HepG2 (cell line): Measurements from ENCODE around the gene U2AF1L4. TPM values are rescaled to one million over a fixed set of nuclear protein-coding genes. Genes with fewer than 3 reads are reported as not detected.

Experiments used
- E2F5 ChIP-seq: sonication (generic); formaldehyde crosslinking; conservative IDR thresholded peaks from 2 replicates; pipeline ENCODE4 v1.4.0; 2020; ENCODE audit warnings: missing genetic modification reagents
- FLYWCH1 ChIP-seq: sonication (generic); formaldehyde crosslinking; IDR thresholded peaks from 2 replicates; pipeline ENCODE4 v1.8.1; 2023; ENCODE audit warnings: mild to moderate bottlenecking, missing genetic modification reagents
- HNRNPL ChIP-seq: fragments of 200-400 bp; formaldehyde crosslinking; IDR thresholded peaks from 2 replicates; pipeline ENCODE4 v1.6.1; 2017; ENCODE audit warnings: mild to moderate bottlenecking, low read depth, low read length
- KAT2B ChIP-seq: fragments of 150-350 bp; IDR thresholded peaks from 2 replicates; pipeline ENCODE4 v1.6.1; 2014; ENCODE audit warnings: low read depth, low read length, borderline replicate concordance
- KLF16 ChIP-seq, 2 experiments: sonication (generic) in 1 of 2; formaldehyde crosslinking in 1 of 2; IDR thresholded peaks; 2 replicates each; pipeline versions ENCODE4 v1.6.1 to v1.8.0; 2016 to 2023; ENCODE audit warnings: missing genetic modification reagents in 2 of 2, missing compliant biosample characterization in 1 of 2
- PHF8 ChIP-seq: sonication (generic); formaldehyde crosslinking; IDR thresholded peaks from 2 replicates; pipeline ENCODE4 v1.5.0; 2020; ENCODE audit warnings: missing genetic modification reagents
- RBAK ChIP-seq: sonication (generic); formaldehyde crosslinking; IDR thresholded peaks from 2 replicates; pipeline ENCODE4 v1.5.1; 2020; ENCODE audit warnings: mild to moderate bottlenecking, missing genetic modification reagents
- SP5 ChIP-seq: IDR thresholded peaks from 2 replicates; pipeline ENCODE4 v1.6.1; 2016; ENCODE audit warnings: low read depth, borderline replicate concordance
- TAF15 ChIP-seq: fragments of 200-400 bp; formaldehyde crosslinking; IDR thresholded peaks from one replicate; pipeline ENCODE4 v1.6.1; 2018; ENCODE audit warnings: mild to moderate bottlenecking, low read depth, low read length; ENCODE audit not compliant: poor library complexity, severe bottlenecking
- TARDBP ChIP-seq: sonication (generic); formaldehyde crosslinking; IDR thresholded peaks from 2 replicates; pipeline ENCODE4 v1.8.0; 2022; ENCODE audit warnings: mild to moderate bottlenecking, missing genetic modification reagents
- TFDP1 ChIP-seq: IDR thresholded peaks from 2 replicates; pipeline ENCODE4 v1.6.1; 2016; ENCODE audit warnings: missing compliant biosample characterization, missing genetic modification reagents, borderline replicate concordance
- TOE1 ChIP-seq: sonication (generic); formaldehyde crosslinking; IDR thresholded peaks from 2 replicates; pipeline ENCODE4 v1.4.0; 2020; ENCODE audit warnings: mild to moderate bottlenecking, missing genetic modification reagents
- TSC22D2 ChIP-seq: sonication (generic); formaldehyde crosslinking; IDR thresholded peaks from 2 replicates; pipeline ENCODE4 v1.5.1; 2020; ENCODE audit warnings: missing genetic modification reagents, mild to moderate bottlenecking, borderline replicate concordance
- YY1 ChIP-seq: IDR thresholded peaks from 2 replicates; pipeline ENCODE4 v1.6.1; 2011; ENCODE audit warnings: low read length, low read depth, moderate library complexity, mild to moderate bottlenecking; ENCODE audit not compliant: insufficient read depth, insufficient replicate concordance
- ZNF17 ChIP-seq: sonication (generic); formaldehyde crosslinking; IDR thresholded peaks from 2 replicates; pipeline ENCODE4 v1.5.0; 2020; ENCODE audit warnings: mild to moderate bottlenecking, missing genetic modification reagents
- ZNF746 ChIP-seq: sonication (generic); formaldehyde crosslinking; IDR thresholded peaks from 2 replicates; pipeline ENCODE4 v1.8.0; 2022; ENCODE audit warnings: mild to moderate bottlenecking, missing genetic modification reagents
- ZNF792 ChIP-seq: IDR thresholded peaks from 2 replicates; pipeline ENCODE4 v1.6.1; 2016
- ZNF841 ChIP-seq: sonication (generic); formaldehyde crosslinking; IDR thresholded peaks from 2 replicates; pipeline ENCODE4 v1.8.1; 2023; ENCODE audit warnings: missing genetic modification reagents, borderline replicate concordance
- ZNF850 ChIP-seq: sonication (generic); formaldehyde crosslinking; conservative IDR thresholded peaks from 2 replicates; pipeline ENCODE4 v1.9.0; 2021; ENCODE audit warnings: mild to moderate bottlenecking, missing genetic modification reagents
- polyA plus RNA-seq, 8 experiments: library from polyadenylated mRNA; depleted of rRNA in 3 of 8; stranded (reverse) in 7 of 8; unstranded in 1 of 8; fragments of >200 nt; fragmentation: Illumina TruSeq in 4 of 8; extraction: Trizol in 4 of 8; gene quantifications; 2 replicates each; pipeline versions ENCODE4 v1.2.1 to v1.2.3, GENCODE V29; 2011 to 2016; ENCODE audit warnings: low read depth in 4 of 8, missing spikeins in 1 of 8, mixed read lengths in 1 of 8; ENCODE audit not compliant: insufficient read depth in 1 of 8
- total RNA-seq, 5 experiments: library from RNA; depleted of rRNA; stranded (reverse); fragments of >200 nt; fragmentation: Illumina TruSeq; extraction: Trizol; gene quantifications; 2 replicates each; pipeline ENCODE4 v1.2.3, GENCODE V29; 2016; ENCODE audit warnings: low read depth in 1 of 5
- TF ChIP-seq, protein P1 (sequence below): IDR thresholded peaks from 2 replicates; pipeline ENCODE4 v1.6.1; 2016; ENCODE audit warnings: mild to moderate bottlenecking
- TF ChIP-seq, protein P2 (sequence below): sonication (generic); IDR thresholded peaks from 2 replicates; pipeline ENCODE4 v1.6.1; 2016; ENCODE audit warnings: low read depth, borderline replicate concordance
- TF ChIP-seq, protein P3 (sequence below): sonication (generic); formaldehyde crosslinking; IDR thresholded peaks from 2 replicates; pipeline ENCODE4 v1.5.1; 2020; ENCODE audit warnings: mild to moderate bottlenecking, missing genetic modification reagents

Gene U2AF1L4
- total and polyA plus RNA-seq, 2 of the 13 experiments (the other 11 are each of a cell fraction or from before 2014, with no cell fraction given), result 7.9 to 15.4 TPM

- TF ChIP-seq E2F5 (CRISPR knock-in tag) (peak; percentile 39; the same call in 1 of the 2 replicates), FLYWCH1 (CRISPR knock-in tag) (no peak), KLF16 (CRISPR knock-in tag; IDR thresholded peaks at IDR 0.05) (no peak), ZNF17 (CRISPR knock-in tag) (no peak), ZNF746 (CRISPR knock-in tag) (peak; percentile 57; the same call in 1 of the 2 replicates), ZNF850 (CRISPR knock-in tag) (no peak), YY1 (peak; percentile 82), PHF8 (CRISPR knock-in tag) (no peak; the same call in none of the 2 replicates), ZNF841 (no peak), ZNF792 (CRISPR knock-in tag) (0 out of 2 replicates have a peak, but pooled peaks have one; percentile 56), TFDP1 (CRISPR knock-in tag) (peak; percentile 83), SP5 (CRISPR knock-in tag) (peak; percentile 59; the same call in 1 of the 2 replicates), KAT2B (no peak), TAF15 (no peak), TOE1 (CRISPR knock-in tag) (no peak), HNRNPL (no peak), TARDBP (CRISPR knock-in tag) (0 out of 2 replicates have a peak, but pooled peaks have one; percentile 76), RBAK (CRISPR knock-in tag) (no peak), TSC22D2 (CRISPR knock-in tag) (no peak)
- TF ChIP-seq, protein P1, sequence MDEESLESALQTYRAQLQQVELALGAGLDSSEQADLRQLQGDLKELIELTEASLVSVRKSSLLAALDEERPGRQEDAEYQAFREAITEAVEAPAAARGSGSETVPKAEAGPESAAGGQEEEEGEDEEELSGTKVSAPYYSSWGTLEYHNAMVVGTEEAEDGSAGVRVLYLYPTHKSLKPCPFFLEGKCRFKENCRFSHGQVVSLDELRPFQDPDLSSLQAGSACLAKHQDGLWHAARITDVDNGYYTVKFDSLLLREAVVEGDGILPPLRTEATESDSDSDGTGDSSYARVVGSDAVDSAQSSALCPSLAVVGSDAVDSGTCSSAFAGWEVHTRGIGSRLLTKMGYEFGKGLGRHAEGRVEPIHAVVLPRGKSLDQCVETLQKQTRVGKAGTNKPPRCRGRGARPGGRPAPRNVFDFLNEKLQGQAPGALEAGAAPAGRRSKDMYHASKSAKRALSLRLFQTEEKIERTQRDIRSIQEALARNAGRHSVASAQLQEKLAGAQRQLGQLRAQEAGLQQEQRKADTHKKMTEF (CRISPR knock-in tag), result peak; percentile 55; the same call in 1 of the 2 replicates
- TF ChIP-seq, protein P2, sequence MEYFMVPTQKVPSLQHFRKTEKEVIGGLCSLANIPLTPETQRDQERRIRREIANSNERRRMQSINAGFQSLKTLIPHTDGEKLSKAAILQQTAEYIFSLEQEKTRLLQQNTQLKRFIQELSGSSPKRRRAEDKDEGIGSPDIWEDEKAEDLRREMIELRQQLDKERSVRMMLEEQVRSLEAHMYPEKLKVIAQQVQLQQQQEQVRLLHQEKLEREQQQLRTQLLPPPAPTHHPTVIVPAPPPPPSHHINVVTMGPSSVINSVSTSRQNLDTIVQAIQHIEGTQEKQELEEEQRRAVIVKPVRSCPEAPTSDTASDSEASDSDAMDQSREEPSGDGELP, result peak; percentile 16; the same call in 1 of the 2 replicates
- TF ChIP-seq, protein P3, sequence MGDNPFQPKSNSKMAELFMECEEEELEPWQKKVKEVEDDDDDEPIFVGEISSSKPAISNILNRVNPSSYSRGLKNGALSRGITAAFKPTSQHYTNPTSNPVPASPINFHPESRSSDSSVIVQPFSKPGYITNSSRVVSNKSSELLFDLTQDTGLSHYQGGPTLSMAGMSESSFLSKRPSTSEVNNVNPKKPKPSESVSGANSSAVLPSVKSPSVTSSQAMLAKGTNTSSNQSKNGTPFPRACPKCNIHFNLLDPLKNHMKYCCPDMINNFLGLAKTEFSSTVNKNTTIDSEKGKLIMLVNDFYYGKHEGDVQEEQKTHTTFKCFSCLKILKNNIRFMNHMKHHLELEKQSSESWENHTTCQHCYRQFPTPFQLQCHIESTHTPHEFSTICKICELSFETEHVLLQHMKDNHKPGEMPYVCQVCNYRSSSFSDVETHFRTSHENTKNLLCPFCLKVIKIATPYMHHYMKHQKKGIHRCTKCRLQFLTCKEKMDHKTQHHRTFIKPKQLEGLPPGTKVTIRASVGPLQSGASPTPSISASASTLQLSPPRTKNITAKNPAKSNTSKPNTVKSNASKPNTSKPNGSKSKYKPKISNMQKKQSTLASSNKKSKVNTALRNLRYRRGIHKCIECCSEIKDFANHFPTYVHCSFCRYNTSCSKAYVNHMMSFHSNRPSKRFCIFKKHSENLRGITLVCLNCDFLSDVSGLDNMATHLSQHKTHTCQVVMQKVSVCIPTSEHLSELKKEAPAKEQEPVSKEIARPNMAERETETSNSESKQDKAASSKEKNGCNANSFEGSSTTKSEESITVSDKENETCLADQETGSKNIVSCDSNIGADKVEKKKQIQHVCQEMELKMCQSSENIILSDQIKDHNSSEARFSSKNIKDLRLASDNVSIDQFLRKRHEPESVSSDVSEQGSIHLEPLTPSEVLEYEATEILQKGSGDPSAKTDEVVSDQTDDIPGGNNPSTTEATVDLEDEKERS (CRISPR knock-in tag), result no peak
Observed at GRCh38 chr19:35757749-35758608, 12.8 kb upstream of the U2AF1L4 start, which contains the start of gene PROSER3 (continued).
